DMS53 (cell line): ENCODE data around the gene DLGAP1.

Experiments used
- DNase-seq: peaks from one replicate; lab custom pipeline; 2025; lab: John Stamatoyannopoulos, UW

Gene DLGAP1

GRCh38 chr18:3773303-3773702 lies 681.8 kb downstream of the DLGAP1 start:
- DNase-seq, result peak; percentile 74

- peak; percentile 97 for DNase-seq
These were observed 683.8 kb downstream of the DLGAP1 start for GRCh38 chr18:3771121-3771971.

GRCh38 chr18:3761266-3761665 lies 693.8 kb downstream of the DLGAP1 start:
- DNase-seq, result no peak

DNA sequence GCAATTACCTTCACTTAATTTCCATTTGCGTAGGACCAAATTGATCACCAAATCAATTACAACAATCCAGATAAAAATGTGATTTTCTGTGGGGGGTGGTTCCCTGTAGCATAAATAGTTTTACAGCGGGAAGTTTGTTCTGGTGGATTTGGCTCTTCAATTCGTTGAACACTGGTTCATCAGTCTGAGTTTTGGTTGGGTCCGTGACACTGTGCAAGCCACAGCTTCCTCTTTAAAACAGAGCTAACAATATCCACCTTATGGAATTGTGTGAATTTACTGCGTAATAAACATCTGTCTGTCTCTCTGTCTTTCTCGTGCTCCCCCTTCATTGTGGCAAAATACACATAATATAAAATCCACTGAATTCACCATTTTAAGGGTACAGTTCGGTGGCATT lies 694.4 kb downstream of the DLGAP1 start:
- no peak for DNase-seq

DNA sequence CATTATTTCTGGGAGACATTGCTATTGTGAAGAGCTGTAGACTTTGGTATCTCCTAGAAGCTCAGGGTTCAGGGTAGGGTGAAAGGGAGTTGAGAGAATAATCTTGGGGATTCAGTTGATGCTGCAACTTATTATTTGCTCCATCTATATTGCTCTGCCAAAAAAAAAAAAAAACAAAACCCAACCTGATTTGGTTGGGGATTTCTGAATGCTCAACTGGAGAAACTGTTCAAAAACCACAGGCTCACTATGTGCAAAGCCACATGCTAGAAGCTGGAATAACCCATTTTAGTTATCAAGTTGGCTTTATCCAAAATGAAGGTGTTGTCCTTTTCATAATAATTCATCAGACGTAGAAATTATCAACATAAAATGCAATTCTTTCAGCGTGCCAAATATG lies 696.0 kb downstream of the DLGAP1 start:
- no peak for DNase-seq

DNA sequence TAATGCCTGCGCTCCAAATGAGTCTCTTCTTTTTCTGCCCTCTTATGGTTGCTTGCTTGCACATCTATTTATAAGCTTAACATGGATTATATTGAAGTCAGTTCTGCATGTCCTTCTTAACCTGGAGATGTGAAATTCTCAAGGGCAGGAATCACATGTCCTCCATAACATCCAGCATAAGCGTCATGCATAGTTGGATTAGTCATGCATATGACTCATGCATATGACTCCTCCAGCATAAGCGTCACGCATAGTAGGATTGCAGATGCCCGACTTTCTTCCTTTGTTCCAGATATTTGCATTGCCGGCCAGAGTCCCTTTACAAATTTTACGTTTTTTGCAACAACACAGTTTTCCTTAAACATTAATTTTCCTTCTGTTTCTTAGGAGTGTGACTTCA lies 696.6 kb downstream of the DLGAP1 start:
- peak; percentile 83 for DNase-seq

- no peak for DNase-seq
These were observed 697.7 kb downstream of the DLGAP1 start for GRCh38 chr18:3757361-3757760.

DNA sequence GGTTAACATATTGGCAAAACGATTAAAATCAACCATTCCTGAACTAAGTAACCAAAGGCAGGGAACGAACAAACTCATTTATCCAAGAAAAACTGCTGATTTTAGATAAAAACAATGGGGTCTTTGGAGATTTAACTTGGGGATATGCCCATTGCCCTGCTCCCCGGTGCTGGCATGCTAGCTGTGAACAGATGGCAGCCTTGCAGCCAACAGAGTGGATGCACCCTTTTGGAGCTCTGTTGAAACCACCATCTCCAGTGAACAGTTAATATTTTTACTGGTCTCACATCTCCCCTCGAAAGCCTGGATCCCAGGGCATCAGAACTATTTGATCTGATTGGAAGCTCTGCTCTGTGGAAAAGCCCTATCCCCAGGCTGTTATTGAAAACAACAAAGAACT lies 702.0 kb downstream of the DLGAP1 start:
- no peak for DNase-seq

- DNase-seq, result no peak
These were observed 707.0 kb downstream of the DLGAP1 start for GRCh38 chr18:3748086-3748485.

DNA sequence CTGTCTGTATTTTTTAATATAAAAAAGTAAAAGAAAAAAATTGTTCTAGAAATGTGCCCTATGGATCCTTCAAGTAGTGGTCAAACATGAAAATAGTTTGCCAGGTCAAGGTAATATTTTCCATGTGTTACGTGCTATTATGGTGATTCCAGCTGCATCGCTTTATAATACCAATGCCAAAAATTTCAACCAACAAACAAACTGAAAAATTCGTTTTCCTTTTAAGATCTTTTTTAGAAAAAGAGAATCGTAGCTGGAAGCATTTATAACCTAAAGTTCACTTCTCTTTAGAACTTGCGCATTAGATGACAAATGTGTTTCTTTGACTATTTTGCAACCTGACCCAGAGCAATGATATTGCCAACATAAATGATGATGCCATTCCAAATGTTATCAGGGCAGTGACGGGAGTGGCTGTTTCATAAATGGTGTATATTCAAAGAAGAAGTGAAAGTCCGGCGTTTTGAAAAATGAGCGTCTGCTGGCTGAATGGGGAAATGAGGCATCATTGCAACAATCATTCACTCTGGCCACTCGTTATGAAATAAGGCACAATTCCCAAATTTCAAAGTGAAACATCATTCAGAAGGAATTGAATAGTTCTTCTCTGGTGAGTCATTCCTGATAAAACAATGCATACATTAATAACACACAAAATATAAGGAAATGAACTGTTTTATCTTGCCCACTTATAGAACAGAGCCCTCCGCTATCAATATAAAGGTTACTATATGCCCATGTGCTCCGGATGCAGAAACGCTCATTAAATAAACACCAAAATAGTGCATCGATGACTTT lies 707.7 kb downstream of the DLGAP1 start:
- DNase-seq, result no peak

DNA sequence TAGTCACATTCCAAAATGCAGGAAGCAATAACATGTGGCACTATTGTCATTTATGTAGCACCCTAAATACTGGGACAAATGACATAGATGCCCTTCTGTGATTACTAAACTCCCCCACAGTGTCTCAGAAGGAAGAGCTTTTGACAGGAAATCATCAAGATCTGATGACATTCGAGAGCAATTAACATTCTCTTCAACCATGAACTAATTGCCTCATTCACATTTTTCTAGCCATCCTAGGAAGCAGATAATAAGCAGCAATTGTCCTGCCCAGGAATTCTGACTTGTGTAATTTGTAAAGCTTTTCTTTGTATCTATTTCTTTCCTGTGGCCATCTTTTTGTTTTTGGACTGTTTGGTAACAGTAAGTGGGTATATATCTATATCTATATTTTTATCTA lies 712.6 kb downstream of the DLGAP1 start:
- no peak for DNase-seq

GRCh38 chr18:3741333-3741732 lies 713.8 kb downstream of the DLGAP1 start:
- DNase-seq, result no peak

GRCh38 chr18:3728704-3729437 lies 726.2 kb downstream of the DLGAP1 start:
- no peak for DNase-seq

GRCh38 chr18:3727274-3727673 lies 727.8 kb downstream of the DLGAP1 start:
- peak; percentile 69 for DNase-seq

- DNase-seq, result peak; percentile 98
These were observed 728.7 kb downstream of the DLGAP1 start for GRCh38 chr18:3726238-3726951.

- peak; percentile 74 for DNase-seq
These were observed 730.0 kb downstream of the DLGAP1 start for GRCh38 chr18:3725115-3725514.

DNA sequence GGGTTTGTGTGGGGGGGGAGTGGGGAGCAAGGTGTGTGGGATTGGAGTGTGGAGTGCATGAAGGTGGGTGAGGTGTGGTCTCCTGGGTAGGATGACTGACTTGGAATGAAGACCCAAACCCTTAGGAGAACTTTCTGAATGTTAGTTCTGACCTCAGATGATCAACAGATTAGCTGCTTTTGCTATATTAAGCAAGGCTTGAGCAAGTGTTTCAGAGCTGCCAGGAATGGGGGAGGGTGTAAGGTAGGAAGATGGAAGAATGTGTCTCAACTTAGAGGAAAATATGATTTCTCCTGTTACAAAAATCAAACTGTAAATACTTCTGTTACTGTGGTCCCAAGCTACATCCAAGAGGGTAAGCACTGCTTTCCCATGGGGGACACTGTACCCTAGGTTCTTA lies 731.6 kb downstream of the DLGAP1 start:
- DNase-seq, result no peak

- peak; percentile 83 for DNase-seq
These were observed 732.3 kb downstream of the DLGAP1 start for GRCh38 chr18:3722649-3723433.

GRCh38 chr18:3721771-3722648 lies 733.1 kb downstream of the DLGAP1 start:
- DNase-seq, result peak; percentile 76
